Measurements from ENCODE around the gene ATG5.

Gene ATG5

GRCh38 chr6:106334646-106335448 lies 9.3 kb upstream of the ATG5 start:
- H3K27ac ChIP-seq, result no peak overlapping the region
- TF ChIP-seq, protein P1, sequence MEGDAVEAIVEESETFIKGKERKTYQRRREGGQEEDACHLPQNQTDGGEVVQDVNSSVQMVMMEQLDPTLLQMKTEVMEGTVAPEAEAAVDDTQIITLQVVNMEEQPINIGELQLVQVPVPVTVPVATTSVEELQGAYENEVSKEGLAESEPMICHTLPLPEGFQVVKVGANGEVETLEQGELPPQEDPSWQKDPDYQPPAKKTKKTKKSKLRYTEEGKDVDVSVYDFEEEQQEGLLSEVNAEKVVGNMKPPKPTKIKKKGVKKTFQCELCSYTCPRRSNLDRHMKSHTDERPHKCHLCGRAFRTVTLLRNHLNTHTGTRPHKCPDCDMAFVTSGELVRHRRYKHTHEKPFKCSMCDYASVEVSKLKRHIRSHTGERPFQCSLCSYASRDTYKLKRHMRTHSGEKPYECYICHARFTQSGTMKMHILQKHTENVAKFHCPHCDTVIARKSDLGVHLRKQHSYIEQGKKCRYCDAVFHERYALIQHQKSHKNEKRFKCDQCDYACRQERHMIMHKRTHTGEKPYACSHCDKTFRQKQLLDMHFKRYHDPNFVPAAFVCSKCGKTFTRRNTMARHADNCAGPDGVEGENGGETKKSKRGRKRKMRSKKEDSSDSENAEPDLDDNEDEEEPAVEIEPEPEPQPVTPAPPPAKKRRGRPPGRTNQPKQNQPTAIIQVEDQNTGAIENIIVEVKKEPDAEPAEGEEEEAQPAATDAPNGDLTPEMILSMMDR (IDR thresholded peaks at IDR 0.05), result peak; percentile 85
- TF ChIP-seq ZFX (IDR thresholded peaks at IDR 0.05; ENCODE audit: borderline replicate concordance), result no peak

DNA sequence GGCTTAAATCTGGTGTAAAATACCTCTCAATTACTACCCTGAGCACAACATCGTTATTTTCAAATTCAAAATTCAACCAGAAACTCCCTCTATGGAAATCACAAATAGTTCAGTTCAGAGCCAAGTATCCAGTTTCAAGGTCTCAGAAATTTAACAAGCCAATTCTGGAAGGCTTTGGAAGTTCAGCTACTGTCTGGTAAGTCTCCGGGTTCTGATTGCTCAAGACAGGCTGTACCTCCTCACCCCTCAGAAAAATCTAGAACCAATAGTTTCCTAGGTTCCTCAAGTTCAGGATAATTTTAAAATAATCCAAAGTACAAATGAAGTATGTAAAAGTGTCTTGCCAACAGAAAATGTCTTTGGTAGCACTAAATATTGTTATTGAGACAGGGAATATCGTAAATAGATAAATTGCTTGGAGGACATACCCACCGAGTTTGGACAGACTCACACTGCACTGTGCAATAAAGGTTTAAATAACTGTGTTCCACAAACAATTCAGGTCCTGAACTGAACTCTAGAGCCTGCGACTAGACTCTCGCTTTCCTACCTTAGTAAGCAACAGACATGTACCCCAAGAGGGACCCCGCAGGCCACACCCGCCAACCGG lies 729 bp downstream of the ATG5 start:
- no peak for TF ChIP-seq ZFX (IDR thresholded peaks at IDR 0.05; ENCODE audit: borderline replicate concordance)
- TF ChIP-seq, protein P1 (IDR thresholded peaks at IDR 0.05), result no peak
- peak overlapping the region; percentile 98 for H3K27ac ChIP-seq

DNA sequence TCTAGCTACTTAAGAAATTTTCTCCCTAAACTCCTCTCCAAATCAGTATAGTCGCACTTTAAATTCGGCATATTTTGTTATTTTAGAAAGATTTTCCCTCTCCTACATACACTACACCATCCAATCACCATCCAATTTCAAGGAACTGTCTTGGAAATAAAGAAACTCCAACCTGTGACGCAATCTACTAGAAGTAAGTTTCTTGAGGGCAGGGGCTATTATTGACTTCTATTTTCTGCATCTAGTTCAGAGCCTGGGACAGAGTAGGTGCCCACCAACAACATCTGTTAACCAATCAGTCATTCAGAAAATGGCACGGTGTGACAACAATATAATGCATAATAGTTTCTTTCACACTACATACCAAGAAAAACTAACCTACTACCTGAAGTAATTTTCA lies 3.6 kb downstream of the ATG5 start:
- no peak overlapping the region for H3K27ac ChIP-seq
- TF ChIP-seq, protein P1 (IDR thresholded peaks at IDR 0.05), result no peak
- TF ChIP-seq ZFX (IDR thresholded peaks at IDR 0.05; ENCODE audit: borderline replicate concordance), result no peak

GRCh38 chr6:106318851-106319250 lies 6.7 kb downstream of the ATG5 start:
- TF ChIP-seq, protein P1 (IDR thresholded peaks at IDR 0.05), result no peak
- no peak for TF ChIP-seq ZFX (IDR thresholded peaks at IDR 0.05; ENCODE audit: borderline replicate concordance)
- peak overlapping the region; percentile 2 for H3K27ac ChIP-seq

GRCh38 chr6:106318061-106318460 lies 7.5 kb downstream of the ATG5 start:
- H3K27ac ChIP-seq, result peak overlapping the region; percentile 2
- no peak for TF ChIP-seq ZFX (IDR thresholded peaks at IDR 0.05; ENCODE audit: borderline replicate concordance)
- TF ChIP-seq, protein P1 (IDR thresholded peaks at IDR 0.05), result no peak

GRCh38 chr6:106316375-106316766 lies 9.2 kb downstream of the ATG5 start:
- TF ChIP-seq ZFX (IDR thresholded peaks at IDR 0.05; ENCODE audit: borderline replicate concordance), result no peak
- TF ChIP-seq, protein P1 (IDR thresholded peaks at IDR 0.05), result no peak
- no peak overlapping the region for H3K27ac ChIP-seq

DNA sequence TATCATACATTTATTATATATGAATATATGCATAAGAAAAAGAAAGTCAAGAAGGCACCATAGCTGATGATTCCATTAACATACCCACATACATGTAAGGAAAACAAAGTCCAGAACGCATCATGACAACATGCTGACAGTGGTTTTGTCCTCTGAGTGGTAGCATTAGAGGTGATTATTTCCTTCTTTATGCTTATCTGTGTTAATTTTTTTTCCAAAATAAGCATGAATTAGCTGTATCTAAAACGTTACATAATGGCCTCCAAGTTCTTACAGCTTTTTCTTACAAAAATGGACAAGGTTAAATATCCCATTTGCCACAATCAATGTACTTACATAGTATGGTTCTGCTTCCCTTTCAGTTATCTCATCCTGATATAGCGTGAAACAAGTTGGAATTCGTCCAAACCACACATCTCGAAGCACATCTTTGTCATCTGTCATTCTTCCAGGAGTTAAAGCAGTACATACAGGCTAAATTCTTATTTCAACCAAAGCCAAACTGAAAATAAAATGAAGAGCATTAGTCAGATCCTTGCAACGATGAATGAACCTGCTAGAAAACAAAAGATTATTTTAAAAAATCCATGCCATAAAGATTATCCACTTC lies 9.7 kb downstream of the ATG5 start:
- H3K27ac ChIP-seq, result no peak overlapping the region
- TF ChIP-seq, protein P1 (IDR thresholded peaks at IDR 0.05), result no peak
- TF ChIP-seq ZFX (IDR thresholded peaks at IDR 0.05; ENCODE audit: borderline replicate concordance), result no peak
